ENCODE measurements around the gene SLC25A17. TPM values are rescaled to one million over a fixed set of nuclear protein-coding genes. Genes with fewer than 3 reads are reported as not detected.

The SLC25A17 gene
- total RNA-seq, 1 donor from 2014 or later = 23.8 TPM

DNA sequence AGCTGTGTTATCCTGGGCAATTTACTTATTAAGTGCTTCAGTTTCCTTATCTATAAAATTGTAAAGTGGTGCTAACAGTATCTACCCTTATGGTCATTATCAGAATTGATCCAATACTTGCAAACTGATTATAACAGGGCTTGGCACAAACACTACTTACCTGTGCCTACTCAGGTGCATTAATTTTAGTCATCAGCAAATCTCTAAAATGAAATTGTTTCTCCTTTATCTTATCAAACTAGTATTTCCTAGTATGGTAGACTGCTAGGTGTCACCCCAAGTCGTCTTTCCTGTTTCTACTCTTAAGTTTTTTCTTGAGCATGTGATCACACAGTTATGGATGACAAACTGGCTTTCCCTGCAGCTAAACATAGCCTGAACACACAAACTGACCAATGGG lies 4.3 kb upstream of the SLC25A17 start:
- H3K27me3 Mint-ChIP-seq = no peaks in the 10 kb centered on the region
- H3K9me3 Mint-ChIP-seq = no peaks in the 10 kb centered on the region
- H3K36me3 Mint-ChIP-seq = peaks cover 15% of the 10 kb centered on the region
- DNase-seq (ENCODE audit: extremely low spot score, unreplicated experiment) = no peak
- peak overlapping the region; percentile 35 for H3K27ac Mint-ChIP-seq
- H3K4me1 Mint-ChIP-seq (ENCODE audit: unreplicated experiment) = peaks cover 7% of the 10 kb centered on the region
- no peak for TF ChIP-seq CTCF (conservative IDR thresholded peaks at IDR 0.05)
- no peak overlapping the region for H3K4me3 Mint-ChIP-seq

GRCh38 chr22:40819599-40820140 lies 524 bp upstream of the SLC25A17 start:
- Mint-ChIP-seq H3K4me3 (peak overlapping the region; percentile 96), H3K27me3 (no peaks in the 10 kb centered on the region), H3K4me1 (ENCODE audit: unreplicated experiment) (peaks cover 22% of the 10 kb centered on the region), H3K27ac (peak overlapping the region; percentile 77), H3K9me3 (no peaks in the 10 kb centered on the region), H3K36me3 (peaks cover 11% of the 10 kb centered on the region)
- no peak for TF ChIP-seq CTCF (conservative IDR thresholded peaks at IDR 0.05)
- no peak for DNase-seq (ENCODE audit: extremely low spot score, unreplicated experiment)

DNA sequence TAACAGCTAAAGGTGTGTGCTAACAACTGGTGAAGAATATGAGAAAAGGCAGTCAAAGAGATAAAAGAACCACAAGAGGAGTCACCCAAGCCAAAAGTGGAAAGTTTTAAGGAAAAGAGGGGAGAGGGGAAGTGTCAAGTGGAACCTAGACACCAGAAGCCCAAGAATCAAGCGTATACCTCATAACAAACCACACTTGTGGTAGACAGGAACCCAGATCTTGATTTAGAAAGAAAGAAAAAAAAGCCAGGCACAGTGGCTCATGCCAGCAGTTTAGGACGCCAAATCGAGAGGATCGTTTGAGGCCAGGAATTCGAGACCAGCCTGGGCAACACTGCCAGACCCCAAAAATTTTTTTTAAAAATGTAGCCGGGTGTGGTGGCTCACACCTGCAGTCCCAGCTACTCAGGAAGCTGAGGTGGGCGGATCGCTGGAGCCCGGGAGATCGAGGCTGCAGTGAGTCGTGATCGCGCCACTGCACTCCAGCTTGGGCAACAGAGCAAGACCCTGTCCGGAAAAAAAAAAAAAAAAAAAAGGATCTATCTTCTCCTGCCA lies 877 bp downstream of the SLC25A17 start:
- Mint-ChIP-seq H3K27me3 (no peaks in the 10 kb centered on the region), H3K27ac (peak overlapping the region; percentile 77), H3K4me1 (ENCODE audit: unreplicated experiment) (peaks cover 30% of the 10 kb centered on the region), H3K36me3 (peaks cover 12% of the 10 kb centered on the region), H3K9me3 (no peaks in the 10 kb centered on the region), H3K4me3 (peak overlapping the region; percentile 96)
- no peak for DNase-seq (ENCODE audit: extremely low spot score, unreplicated experiment)
- TF ChIP-seq CTCF (conservative IDR thresholded peaks at IDR 0.05) = no peak

- Mint-ChIP-seq H3K27me3 (no peaks in the 10 kb centered on the region), H3K4me1 (ENCODE audit: unreplicated experiment) (peaks cover 30% of the 10 kb centered on the region), H3K9me3 (no peaks in the 10 kb centered on the region), H3K36me3 (peaks cover 12% of the 10 kb centered on the region), H3K4me3 (peak overlapping the region; percentile 96), H3K27ac (peak overlapping the region; percentile 48)
- no peak for TF ChIP-seq CTCF (conservative IDR thresholded peaks at IDR 0.05)
- DNase-seq (ENCODE audit: extremely low spot score, unreplicated experiment) = no peak
Observed at GRCh38 chr22:40817737-40818136, 1.4 kb downstream of the SLC25A17 start.

DNA sequence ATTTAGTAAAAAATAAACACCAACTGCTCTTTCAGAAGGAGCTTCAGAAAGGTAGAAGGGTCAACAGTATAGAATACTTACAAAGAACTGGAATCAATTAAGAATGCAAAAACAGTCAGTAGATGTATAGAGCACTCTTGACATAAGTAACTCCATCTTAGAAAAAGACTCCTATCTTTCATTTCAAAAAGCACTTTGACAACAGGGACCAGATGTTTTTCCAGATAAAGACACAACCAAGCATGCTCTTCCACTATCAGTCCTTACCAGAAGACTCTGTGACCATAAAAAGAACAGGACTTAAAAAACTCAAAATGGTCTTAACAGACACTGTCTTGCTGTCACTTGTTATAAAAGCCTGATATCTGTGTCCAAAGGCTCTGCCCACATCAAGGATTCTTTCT lies 5.2 kb downstream of the SLC25A17 start:
- no peaks in the 10 kb centered on the region for H3K27me3 Mint-ChIP-seq
- H3K4me1 Mint-ChIP-seq (ENCODE audit: unreplicated experiment) = peaks cover 23% of the 10 kb centered on the region
- peaks cover 12% of the 10 kb centered on the region for H3K36me3 Mint-ChIP-seq
- no peak for TF ChIP-seq CTCF (conservative IDR thresholded peaks at IDR 0.05)
- no peak overlapping the region for H3K4me3 Mint-ChIP-seq
- H3K27ac Mint-ChIP-seq = no peak overlapping the region
- no peak for DNase-seq (ENCODE audit: extremely low spot score, unreplicated experiment)
- no peaks in the 10 kb centered on the region for H3K9me3 Mint-ChIP-seq
